OCI-LY3 (cell line): Measurements from ENCODE around the gene OPA3.

Experiments
- H2AFZ ChIP-seq: fragments of 200-600, 300-600 bp; shearing (Covaris generic); 2 replicates; pipeline ENCODE4 v1.6.0; 2014; ENCODE audit warnings: antibody characterized with exemption, low read depth, low read length
- H3K27ac ChIP-seq: fragments of 200-600, 300-600 bp; sonication (generic); 2 replicates; pipeline ENCODE4 v1.5.1; 2014; ENCODE audit warnings: mild to moderate bottlenecking, low read length, moderate library complexity, mixed read lengths
- H3K27me3 ChIP-seq: fragments of 200-600, 300-600 bp; sonication (generic); 2 replicates; pipeline ENCODE4 v1.6.1; 2014; ENCODE audit warnings: low read depth, low read length, mixed read lengths
- H3K36me3 ChIP-seq: fragments of 200-600, 300-600 bp; sonication (generic); replicated peaks from 2 replicates; pipeline ENCODE3; 2014; ENCODE audit warnings: low read depth, low read length, mixed read lengths
- H3K4me1 ChIP-seq: fragments of 300-600, 200-600 bp; sonication (generic); 2 replicates; pipeline ENCODE4 v1.6.1; 2014; ENCODE audit warnings: low read length, mixed read lengths
- H3K4me2 ChIP-seq: fragments of 200-600, 300-600 bp; sonication (generic); 2 replicates; pipeline ENCODE4 v1.6.1; 2014; ENCODE audit warnings: low read length, mixed read lengths
- H3K4me3 ChIP-seq: fragments of 300-600, 200-600 bp; sonication (generic); 2 replicates; pipeline ENCODE4 v1.5.1; 2014; ENCODE audit warnings: antibody characterized with exemption, mild to moderate bottlenecking, low read length, moderate library complexity
- H3K79me2 ChIP-seq: fragments of 300-600, 200-600 bp; shearing (Covaris generic); 2 replicates; pipeline ENCODE4 v1.6.1; 2014; ENCODE audit warnings: mild to moderate bottlenecking, low read length, mixed read lengths
- H3K9ac ChIP-seq: fragments of 300-600, 200-600 bp; shearing (Covaris generic); 2 replicates; pipeline ENCODE4 v1.6.0; 2014; ENCODE audit warnings: mild to moderate bottlenecking, low read length, moderate library complexity
- H3K9me3 ChIP-seq: fragments of 200-600, 300-600 bp; shearing (Covaris generic); 2 replicates; pipeline ENCODE4 v1.6.1; 2014; ENCODE audit warnings: low read length, mixed read lengths; ENCODE audit not compliant: insufficient read depth
- H4K20me1 ChIP-seq: fragments of 200-600, 300-600 bp; sonication (generic); 2 replicates; pipeline ENCODE4 v1.6.1; 2016; ENCODE audit warnings: low read length, mixed read lengths; ENCODE audit not compliant: insufficient read depth
- EZH2phosphoT487 ChIP-seq: fragments of 200-600 bp; shearing (Covaris generic); IDR thresholded peaks from 2 replicates; pipeline ENCODE4 v1.6.1; 2018; ENCODE audit warnings: antibody characterized with exemption, mixed run types, low read depth
- TF ChIP-seq, protein P1 (sequence below): fragments of 200-600, 300-600 bp; sonication (generic); IDR thresholded peaks from 2 replicates; pipeline ENCODE4 v1.5.1; 2014; ENCODE audit warnings: antibody characterized with exemption, low read length, low read depth

Gene OPA3

DNA sequence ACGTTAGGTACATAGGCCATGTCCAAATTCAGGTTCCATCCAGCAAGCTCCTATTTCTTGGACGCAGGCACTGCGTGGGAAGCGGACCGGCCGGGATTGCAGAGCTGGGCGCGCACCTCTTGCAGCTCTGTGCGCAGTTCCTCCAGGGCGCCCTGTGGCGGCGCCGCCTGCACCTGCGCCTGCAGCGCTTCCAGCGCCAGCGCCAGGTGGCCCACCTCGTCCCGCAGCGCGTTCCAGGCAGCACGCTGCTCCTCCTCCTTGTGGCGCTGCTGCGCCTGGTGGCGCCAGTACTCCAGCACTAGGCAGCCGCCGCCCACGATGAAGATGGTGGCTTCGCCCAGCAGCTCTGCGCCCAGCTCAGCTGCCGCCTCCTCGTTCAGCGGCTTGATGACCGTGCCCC is 31.1 kb downstream of the OPA3 start:
- H3K36me3 ChIP-seq = peaks cover 7% of the 10 kb centered on the region
- H4K20me1 ChIP-seq = 0 out of 2 replicates have a peak, but pooled peaks cover 5% of the 10 kb centered on the region
- H3K9me3 ChIP-seq = no peaks in the 10 kb centered on the region
- no peaks in the 10 kb centered on the region for H3K79me2 ChIP-seq
- H3K27ac ChIP-seq = no peak overlapping the region
- H3K4me2 ChIP-seq = no peak overlapping the region
- no peaks in the 10 kb centered on the region for H3K4me1 ChIP-seq
- no peak overlapping the region for H3K4me3 ChIP-seq
- H3K27me3 ChIP-seq = no peaks in the 10 kb centered on the region
- TF ChIP-seq EZH2phosphoT487 = no peak
- TF ChIP-seq, protein P1, sequence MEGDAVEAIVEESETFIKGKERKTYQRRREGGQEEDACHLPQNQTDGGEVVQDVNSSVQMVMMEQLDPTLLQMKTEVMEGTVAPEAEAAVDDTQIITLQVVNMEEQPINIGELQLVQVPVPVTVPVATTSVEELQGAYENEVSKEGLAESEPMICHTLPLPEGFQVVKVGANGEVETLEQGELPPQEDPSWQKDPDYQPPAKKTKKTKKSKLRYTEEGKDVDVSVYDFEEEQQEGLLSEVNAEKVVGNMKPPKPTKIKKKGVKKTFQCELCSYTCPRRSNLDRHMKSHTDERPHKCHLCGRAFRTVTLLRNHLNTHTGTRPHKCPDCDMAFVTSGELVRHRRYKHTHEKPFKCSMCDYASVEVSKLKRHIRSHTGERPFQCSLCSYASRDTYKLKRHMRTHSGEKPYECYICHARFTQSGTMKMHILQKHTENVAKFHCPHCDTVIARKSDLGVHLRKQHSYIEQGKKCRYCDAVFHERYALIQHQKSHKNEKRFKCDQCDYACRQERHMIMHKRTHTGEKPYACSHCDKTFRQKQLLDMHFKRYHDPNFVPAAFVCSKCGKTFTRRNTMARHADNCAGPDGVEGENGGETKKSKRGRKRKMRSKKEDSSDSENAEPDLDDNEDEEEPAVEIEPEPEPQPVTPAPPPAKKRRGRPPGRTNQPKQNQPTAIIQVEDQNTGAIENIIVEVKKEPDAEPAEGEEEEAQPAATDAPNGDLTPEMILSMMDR = no peak
- H2AFZ ChIP-seq = no peak overlapping the region
- H3K9ac ChIP-seq = no peak overlapping the region

DNA sequence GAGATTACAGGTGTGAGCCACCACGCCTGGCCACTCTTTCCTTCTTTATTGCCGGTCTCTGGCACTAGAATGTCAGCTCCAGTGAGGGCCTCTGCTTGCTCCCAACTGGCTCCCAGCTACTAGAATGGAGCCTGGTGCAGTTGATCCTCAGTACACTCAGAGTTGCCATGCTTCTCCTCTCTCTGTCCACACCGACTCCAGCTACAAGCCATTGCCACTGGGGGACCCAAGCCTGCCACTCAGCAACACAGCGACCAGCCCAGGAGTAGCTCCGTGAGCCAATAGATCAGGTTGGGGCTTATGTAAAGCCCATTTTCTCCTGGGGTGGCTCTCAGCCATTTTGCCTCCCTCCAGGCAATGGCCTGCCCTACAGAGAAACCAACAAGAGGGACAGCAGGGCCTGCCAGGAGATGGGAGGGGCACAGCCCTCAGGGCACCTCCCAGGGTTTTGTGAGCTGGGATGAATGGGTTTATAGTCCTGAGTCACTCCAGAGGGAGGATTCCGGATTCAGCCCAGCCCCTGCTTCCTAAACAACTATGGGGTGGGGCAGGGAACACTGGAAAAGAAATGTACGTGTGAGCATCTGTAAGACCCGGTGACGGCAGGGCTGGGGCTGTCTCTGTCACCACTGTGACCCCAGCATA is 36.5 kb downstream of the OPA3 start:
- TF ChIP-seq EZH2phosphoT487 = no peak
- TF ChIP-seq, protein P1 = no peak
- Histone ChIP-seq H2AFZ (no peak overlapping the region), H3K36me3 (peaks cover 4% of the 10 kb centered on the region), H3K4me3 (no peak overlapping the region), H3K79me2 (no peaks in the 10 kb centered on the region), H3K4me2 (no peak overlapping the region), H3K9ac (no peak overlapping the region), H4K20me1 (no peaks in the 10 kb centered on the region), H3K9me3 (no peaks in the 10 kb centered on the region), H3K4me1 (peaks cover 8% of the 10 kb centered on the region), H3K27me3 (no peaks in the 10 kb centered on the region), H3K27ac (no peak overlapping the region)

DNA sequence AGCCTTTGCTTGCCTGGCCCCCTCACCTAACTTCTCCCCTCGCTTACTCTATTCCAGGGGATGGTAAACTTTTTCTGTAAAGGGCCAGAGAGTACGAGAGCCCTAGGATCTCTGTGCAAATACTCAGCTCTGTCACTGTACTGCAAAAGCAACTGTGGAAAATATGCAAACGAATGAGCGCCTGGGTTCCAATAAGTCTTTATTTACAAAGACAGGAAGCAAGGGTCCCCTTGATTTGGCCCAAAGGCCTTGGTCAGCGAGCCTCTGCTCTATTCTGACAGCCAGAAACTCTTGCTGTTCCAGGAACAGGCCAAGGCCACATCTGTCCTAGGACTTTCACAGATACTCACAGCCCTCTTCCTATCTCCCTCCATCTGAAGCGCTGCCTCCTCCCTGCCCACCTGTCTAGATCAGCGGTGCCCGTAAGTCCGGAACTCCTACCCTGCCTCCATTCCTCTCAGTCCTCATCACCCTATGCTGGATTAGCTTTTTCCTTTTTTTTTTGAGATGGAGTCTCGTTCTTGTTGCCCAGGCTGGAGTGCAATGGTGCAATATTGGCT is 37.3 kb downstream of the OPA3 start:
- H3K27me3 ChIP-seq = no peaks in the 10 kb centered on the region
- no peaks in the 10 kb centered on the region for H3K36me3 ChIP-seq
- no peak overlapping the region for H3K27ac ChIP-seq
- H3K9ac ChIP-seq = no peak overlapping the region
- H2AFZ ChIP-seq = no peak overlapping the region
- H3K4me3 ChIP-seq = no peak overlapping the region
- no peaks in the 10 kb centered on the region for H4K20me1 ChIP-seq
- no peaks in the 10 kb centered on the region for H3K9me3 ChIP-seq
- no peak overlapping the region for H3K4me2 ChIP-seq
- peaks cover 8% of the 10 kb centered on the region for H3K4me1 ChIP-seq
- TF ChIP-seq EZH2phosphoT487 = no peak
- TF ChIP-seq, protein P1 = no peak
- no peaks in the 10 kb centered on the region for H3K79me2 ChIP-seq

DNA sequence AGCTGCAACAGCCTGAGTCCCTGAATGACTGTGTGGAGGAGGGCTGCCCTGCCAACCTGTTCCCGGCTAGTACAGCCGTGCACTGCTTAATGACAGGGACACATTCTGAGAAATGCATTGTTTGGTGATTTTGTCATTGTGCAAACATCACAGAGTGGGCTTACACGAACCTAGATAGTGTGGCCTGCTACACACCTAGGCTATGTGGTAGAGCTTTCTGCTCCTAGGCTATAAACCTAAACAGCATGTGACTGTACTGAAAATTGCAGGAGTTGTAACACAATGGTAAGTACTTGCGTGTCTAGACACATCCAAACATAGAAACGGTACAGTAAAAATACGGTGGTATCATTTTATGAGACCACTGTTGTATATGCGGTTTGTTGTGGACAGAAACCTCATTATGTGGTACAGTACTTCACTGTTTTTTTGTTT is 42.4 kb downstream of the OPA3 start:
- H3K27me3 ChIP-seq = no peaks in the 10 kb centered on the region
- no peak overlapping the region for H2AFZ ChIP-seq
- H3K9me3 ChIP-seq = 0 out of 2 replicates have a peak, but pooled peaks cover 5% of the 10 kb centered on the region
- no peak overlapping the region for H3K4me2 ChIP-seq
- H3K4me3 ChIP-seq = no peak overlapping the region
- H3K4me1 ChIP-seq = peaks cover 8% of the 10 kb centered on the region
- no peaks in the 10 kb centered on the region for H4K20me1 ChIP-seq
- no peak overlapping the region for H3K9ac ChIP-seq
- no peaks in the 10 kb centered on the region for H3K79me2 ChIP-seq
- no peak overlapping the region for H3K27ac ChIP-seq
- H3K36me3 ChIP-seq = no peaks in the 10 kb centered on the region
- TF ChIP-seq, protein P1 = no peak
- TF ChIP-seq EZH2phosphoT487 = no peak
